ENCODE results near the gene SEMA4C. TPM values are rescaled to one million over a fixed set of nuclear protein-coding genes. Genes with fewer than 3 reads are reported as not detected.

Gene SEMA4C
- polyA plus RNA-seq, 1 donor from 2014 or later, result 88.7 TPM

DNA sequence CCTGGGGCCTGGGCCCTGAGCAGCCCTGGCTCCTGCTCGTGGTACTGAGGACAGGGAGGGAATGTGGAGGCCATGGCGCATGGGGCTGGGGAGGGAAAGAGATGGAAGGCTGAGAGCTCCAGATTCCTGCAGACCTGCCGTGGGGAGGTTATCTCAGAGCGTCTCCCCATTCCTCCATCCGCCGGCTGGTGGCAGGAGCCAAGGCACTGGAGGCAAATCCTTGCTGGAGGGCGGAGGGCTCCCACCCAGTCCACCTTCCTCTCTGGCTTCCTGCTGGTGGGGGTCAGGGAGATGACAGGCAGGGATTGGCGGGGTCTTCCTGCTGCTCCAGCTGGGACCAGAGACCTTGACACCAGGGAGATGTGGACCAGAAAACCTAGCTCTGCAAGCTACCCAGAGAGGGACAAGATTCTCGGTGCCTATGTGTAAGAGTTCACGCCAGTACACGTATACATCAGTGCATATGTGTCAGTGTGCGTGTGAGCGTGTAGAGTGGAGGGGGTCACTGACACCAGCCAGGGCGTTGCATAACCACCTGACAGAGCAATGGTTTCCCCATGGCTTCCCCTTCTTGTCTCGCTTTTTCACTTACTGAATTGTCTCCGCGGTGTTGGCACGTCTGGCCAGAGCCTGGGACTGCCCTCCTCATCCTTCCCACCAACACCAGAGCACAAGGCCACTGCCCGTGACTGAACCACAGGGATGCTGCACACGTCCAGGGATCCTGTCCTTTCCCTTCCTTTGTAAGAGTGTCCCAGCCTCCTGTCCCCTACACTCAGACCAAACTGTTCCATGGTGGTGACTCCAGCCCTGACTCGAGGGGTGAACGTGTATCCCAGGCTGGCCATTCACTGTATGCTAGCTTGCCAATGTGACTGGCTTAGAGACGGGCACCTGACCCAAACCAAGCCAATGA, 15.8 kb upstream of the SEMA4C start:
- no peak overlapping the region for H3K4me2 ChIP-seq (ENCODE audit: low read length)
- no peak overlapping the region for H3K4me3 ChIP-seq (ENCODE audit: low read length)
- H3F3A ChIP-seq (ENCODE audit: insufficient read depth, low read length, poor library complexity, severe bottlenecking), result no peaks in the 10 kb centered on the region
- H3K27ac ChIP-seq (ENCODE audit: low read length), result no peak overlapping the region
- H3K79me2 ChIP-seq (replicated peaks; ENCODE audit: insufficient read depth, low read length), result no peaks in the 10 kb centered on the region
- no peaks in the 10 kb centered on the region for H3K9me2 ChIP-seq (ENCODE audit: insufficient read depth, low read length)
- no peaks in the 10 kb centered on the region for H3K9me3 ChIP-seq (ENCODE audit: low read length)
- H3K36me3 ChIP-seq (ENCODE audit: insufficient read depth, low read length), result no peaks in the 10 kb centered on the region
- H4K20me1 ChIP-seq (ENCODE audit: insufficient read depth), result no peaks in the 10 kb centered on the region
- H3K27me3 ChIP-seq (ENCODE audit: insufficient read depth, low read depth, low read length), result no peaks in the 10 kb centered on the region
- H2AFZ ChIP-seq (ENCODE audit: low read depth, low read length), result no peak overlapping the region
- no peak overlapping the region for H3K9ac ChIP-seq (ENCODE audit: low read length)
- no peak for TF ChIP-seq SMC3 (conservative IDR thresholded peaks at IDR 0.05; ENCODE audit: poor library complexity)

DNA sequence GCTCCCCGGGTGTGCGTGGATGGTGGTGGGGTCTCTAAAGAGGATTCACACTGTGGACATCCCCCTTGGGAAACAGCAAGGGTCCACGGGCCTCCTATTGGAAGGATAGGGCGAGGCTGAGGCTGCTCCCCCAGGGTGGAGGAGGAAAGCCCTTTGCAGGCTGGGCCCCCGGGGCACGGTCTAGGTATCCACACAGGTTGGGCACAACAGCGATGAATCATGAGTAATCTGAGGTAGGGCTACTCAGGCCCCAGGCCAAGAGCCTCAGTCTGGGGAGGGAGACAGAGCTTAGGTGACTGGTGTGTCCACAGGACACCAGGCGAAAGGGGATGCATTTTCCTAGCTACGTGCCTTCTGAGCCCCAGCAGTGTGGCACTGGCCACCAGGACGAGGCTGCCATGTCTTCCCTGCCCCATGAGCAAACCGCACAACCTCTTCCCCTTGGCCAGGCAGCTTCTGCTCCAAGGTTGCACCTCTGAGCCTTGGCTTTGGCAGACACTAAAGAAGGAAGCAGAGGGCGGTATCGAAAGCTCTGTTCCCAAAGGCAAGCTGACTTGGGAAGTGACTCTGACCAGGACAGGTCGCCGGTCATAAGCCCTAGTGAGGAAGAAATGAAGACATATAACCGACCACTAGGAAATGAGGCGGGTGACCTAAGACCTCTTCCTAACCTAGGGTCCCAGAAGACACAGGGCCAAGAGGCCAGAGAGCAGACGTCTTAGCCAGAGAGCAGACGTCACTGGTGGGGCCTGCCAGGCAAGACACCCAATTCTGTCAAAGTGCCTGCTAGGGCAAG, 14.6 kb upstream of the SEMA4C start:
- Histone ChIP-seq H3K9me2 (ENCODE audit: insufficient read depth, low read length) (no peaks in the 10 kb centered on the region), H3K27ac (ENCODE audit: low read length) (no peak overlapping the region), H4K20me1 (ENCODE audit: insufficient read depth) (no peaks in the 10 kb centered on the region), H3K4me3 (ENCODE audit: low read length) (no peak overlapping the region), H3K27me3 (ENCODE audit: insufficient read depth, low read depth, low read length) (no peaks in the 10 kb centered on the region), H3K9ac (ENCODE audit: low read length) (no peak overlapping the region), H3K36me3 (ENCODE audit: insufficient read depth, low read length) (no peaks in the 10 kb centered on the region), H3K4me2 (ENCODE audit: low read length) (no peak overlapping the region), H3K79me2 (replicated peaks; ENCODE audit: insufficient read depth, low read length) (no peaks in the 10 kb centered on the region), H3F3A (ENCODE audit: insufficient read depth, low read length, poor library complexity, severe bottlenecking) (no peaks in the 10 kb centered on the region), H3K9me3 (ENCODE audit: low read length) (no peaks in the 10 kb centered on the region), H2AFZ (ENCODE audit: low read depth, low read length) (no peak overlapping the region)
- TF ChIP-seq SMC3 (conservative IDR thresholded peaks at IDR 0.05; ENCODE audit: poor library complexity) (no peak), EP300 (conservative IDR thresholded peaks at IDR 0.05; ENCODE audit: poor library complexity, severe bottlenecking) (no peak), RAD21 (conservative IDR thresholded peaks at IDR 0.05) (no peak), POLR2AphosphoS5 (IDR thresholded peaks at IDR 0.05) (no peak)

- Histone ChIP-seq H3K27ac (ENCODE audit: low read length) (no peak overlapping the region), H3K79me2 (replicated peaks; ENCODE audit: insufficient read depth, low read length) (no peaks in the 10 kb centered on the region), H3K27me3 (ENCODE audit: insufficient read depth, low read depth, low read length) (no peaks in the 10 kb centered on the region), H3K9me2 (ENCODE audit: insufficient read depth, low read length) (no peaks in the 10 kb centered on the region), H3K9me3 (ENCODE audit: low read length) (no peaks in the 10 kb centered on the region), H3K36me3 (ENCODE audit: insufficient read depth, low read length) (no peaks in the 10 kb centered on the region), H3K9ac (ENCODE audit: low read length) (no peak overlapping the region), H4K20me1 (ENCODE audit: insufficient read depth) (no peaks in the 10 kb centered on the region), H3F3A (ENCODE audit: insufficient read depth, low read length, poor library complexity, severe bottlenecking) (no peaks in the 10 kb centered on the region), H3K4me3 (ENCODE audit: low read length) (no peak overlapping the region), H3K4me2 (ENCODE audit: low read length) (no peak overlapping the region), H2AFZ (ENCODE audit: low read depth, low read length) (no peak overlapping the region)
- no peak for TF ChIP-seq TAF1 (IDR thresholded peaks at IDR 0.05; ENCODE audit: low read depth)
- TF ChIP-seq MXI1 (conservative IDR thresholded peaks at IDR 0.05; ENCODE audit: poor library complexity, severe bottlenecking), result no peak
- TF ChIP-seq CTCF (IDR thresholded peaks at IDR 0.05; ENCODE audit: poor library complexity, severe bottlenecking), result no peak
- no peak for TF ChIP-seq RAD21 (conservative IDR thresholded peaks at IDR 0.05)
- TF ChIP-seq REST (IDR thresholded peaks at IDR 0.05; ENCODE audit: borderline replicate concordance), result no peak
- no peak for TF ChIP-seq POLR2AphosphoS5 (IDR thresholded peaks at IDR 0.05)
- no peak for TF ChIP-seq EZH2 (IDR thresholded peaks at IDR 0.05; ENCODE audit: borderline replicate concordance, insufficient read depth, low read length, poor library complexity, severe bottlenecking)
- no peak for TF ChIP-seq EP300 (conservative IDR thresholded peaks at IDR 0.05; ENCODE audit: poor library complexity, severe bottlenecking)
- no peak for TF ChIP-seq SMC3 (conservative IDR thresholded peaks at IDR 0.05; ENCODE audit: poor library complexity)
These were observed 13.4 kb upstream of the SEMA4C start for GRCh38 chr2:96883306-96883705.

Data from neural cell (in vitro differentiated cells).